Stomach (tissue), 9 donors: ENCODE results near the gene AFAP1. TPM values are rescaled to one million over a fixed set of nuclear protein-coding genes. Genes with fewer than 3 reads are reported as not detected.
A peak's percentile ranks its signal among the peaks of the same experiment; 100 is the strongest.

Experiments used
- DNase-seq, 2 donors: peaks; one replicate each; pipeline versions ENCODE4 v3.0.0 to v3.0.0-alpha.2; 2013 to 2019
- H3K27ac ChIP-seq, 5 donors: fragments of 200-600 bp in 4 of 5; sonication (generic) in 4 of 5; one replicate each; pipeline ENCODE4 v1.5.1; 2013 to 2019; ENCODE audit warnings: mild to moderate bottlenecking in 1 of 5, moderate library complexity in 1 of 5
- H3K27me3 ChIP-seq, 3 donors: fragments of 200-600 bp; sonication (generic); one replicate each; pipeline ENCODE4 v1.5.1; 2017 to 2019; ENCODE audit warnings: mixed run types in 1 of 3
- H3K36me3 ChIP-seq, 4 donors: fragments of 200-600 bp; sonication (generic); 1 replicate in 3 of 4; 2 replicates in 1 of 4; pipeline ENCODE4 v1.5.1; 2016 to 2019
- H3K4me1 ChIP-seq, 4 donors: fragments of 200-600 bp; sonication (generic); one replicate each; pipeline ENCODE4 v1.5.1; 2016 to 2019
- H3K4me3 ChIP-seq, 4 donors: fragments of 200-600 bp; sonication (generic) in 3 of 4; one replicate each; pipeline ENCODE4 v1.5.1; 2016 to 2019; ENCODE audit warnings: mild to moderate bottlenecking in 1 of 4
- H3K9me3 ChIP-seq, 4 donors: fragments of 200-600 bp; sonication (generic); one replicate each; pipeline ENCODE4 v1.5.1; 2016 to 2019
- CTCF ChIP-seq, 7 experiments: fragments of 450-650 bp in 4 of 7; fragments of 200-600 bp in 3 of 7; sonication (generic) in 3 of 7; IDR thresholded peaks; one replicate each; pipeline ENCODE4 v1.5.1; 2016 to 2019; ENCODE audit warnings: antibody characterized with exemption in 7 of 7, control low read depth in 2 of 7, mild to moderate bottlenecking in 1 of 7
- EP300 ChIP-seq: sonication (generic); formaldehyde crosslinking; IDR thresholded peaks from one replicate; pipeline ENCODE4 v1.6.1; 2017; ENCODE audit warnings: antibody characterized with exemption
- POLR2A ChIP-seq, 4 donors: fragments of 450-650 bp; IDR thresholded peaks; one replicate each; pipeline ENCODE4 v1.6.1; 2016; ENCODE audit warnings: antibody characterized with exemption in 4 of 4, control low read depth in 2 of 4, mild to moderate bottlenecking in 1 of 4, moderate library complexity in 1 of 4
- POLR2AphosphoS5 ChIP-seq, 3 donors: sonication (generic); formaldehyde crosslinking; IDR thresholded peaks; one replicate each; pipeline ENCODE4 v1.6.1; 2016; ENCODE audit warnings: antibody characterized with exemption in 3 of 3
- WGBS, 5 donors: extraction: QIAGEN DNeasy Blood & Tissue Kit in 3 of 5; methylation state at CpG; one replicate each; pipeline versions ENCODE4 v1.1.5 to v1.1.7; 2013 to 2018; 5-methylcytosine and 5-hydroxymethylcytosine counted together
- intact Hi-C: fragments of 100-400 bp; cut with DNase I; formaldehyde crosslinking; loops from one replicate; pipeline ENCODE4 v1.15.1; 2023; ENCODE audit warnings: low total_unique reads
- polyA plus RNA-seq, 3 donors: library from polyadenylated mRNA; stranded (reverse); fragments of 200-250 nt; gene quantifications; one replicate each; pipeline ENCODE4 v1.2.3, GENCODE V29; 2013
- total RNA-seq, 5 donors: library from RNA; depleted of rRNA; stranded (reverse); fragments of >200 nt; gene quantifications; one replicate each; pipeline versions ENCODE4 v1.1.0 to v1.2.3, GENCODE V29; 2014 to 2016
- donor health status: healthy with polysubstance abuse.
- donor health status: Bipolar disorder and iron deficiency.
- donor health status: healthy.

The AFAP1 gene
- total and polyA plus RNA-seq, 8 donors: 4.1 to 88.9 (median 12.8) TPM

GRCh38 chr4:7906171-7906701, 33.4 kb downstream of the AFAP1 start:
- H3K36me3 ChIP-seq: no peaks in the 10 kb centered on the region
- H3K27me3 ChIP-seq: no peaks in the 10 kb centered on the region
- H3K9me3 ChIP-seq: no peaks in the 10 kb centered on the region
- H3K4me1 ChIP-seq: peaks cover 41 to 97% (median 73%) of the 10 kb centered on the region in 4 donors
- peak overlapping the region in 1 of 4 donors; percentile 2 for H3K4me3 ChIP-seq
- 44 to 73% (median 66%) methylated on average over 10 of the region's 10 CpGs for WGBS, 5 donors
- TF ChIP-seq POLR2AphosphoS5 (IDR thresholded peaks at IDR 0.05) (no peak), POLR2A (IDR thresholded peaks at IDR 0.05) (no peak), CTCF (IDR thresholded peaks at IDR 0.05) (no peak), EP300 (no peak)
- peak overlapping the region in 4 of 5 donors; percentile 58 to 77 (median 69) for H3K27ac ChIP-seq
- DNase-seq: peak in 1 of 2 donors; percentile 57
- intact Hi-C loops: no loop called here

DNA sequence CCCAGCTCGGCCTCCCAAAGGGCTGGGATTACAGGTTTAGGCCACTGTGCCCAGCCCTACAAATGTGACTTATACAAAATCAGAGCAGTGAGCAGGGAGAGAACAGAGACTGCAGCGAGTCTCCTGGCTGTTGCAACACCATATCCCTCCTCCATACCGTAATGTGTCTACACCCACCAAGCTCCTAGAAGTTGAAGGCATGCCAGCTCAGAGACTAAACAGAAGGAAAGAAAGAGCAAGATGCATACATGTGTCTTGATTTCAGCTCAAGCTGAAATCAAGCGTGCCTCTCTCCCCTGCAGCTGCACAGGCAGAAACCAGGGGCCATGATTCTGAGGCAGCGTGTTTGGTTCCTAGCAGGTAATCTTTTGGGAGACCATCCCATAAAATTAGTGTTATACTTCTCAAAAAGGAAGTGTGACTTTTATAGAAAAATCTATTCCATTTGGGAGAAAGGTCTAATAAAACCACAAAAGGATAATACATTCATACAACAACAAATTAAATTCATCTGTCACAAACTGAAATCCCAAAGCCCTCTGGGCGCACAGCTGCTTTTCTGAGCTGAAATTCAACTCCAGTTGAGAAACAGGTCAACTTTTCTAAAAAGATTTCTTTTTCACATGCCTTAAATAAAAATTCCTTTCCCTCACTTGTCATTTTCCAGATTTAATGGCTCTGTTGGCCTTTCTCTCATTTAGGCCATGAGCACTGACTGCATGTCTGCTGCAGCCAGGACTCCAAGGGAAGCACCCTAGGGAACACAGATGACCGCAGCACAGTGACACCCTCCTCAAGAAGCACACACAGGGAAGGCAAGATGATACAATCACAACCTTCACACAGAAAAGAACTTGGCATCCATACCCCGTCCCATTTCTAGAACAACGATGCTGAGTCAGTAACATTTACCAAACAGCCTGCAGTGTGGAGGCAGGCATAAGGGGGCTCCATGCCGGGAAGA, 34.4 kb downstream of the AFAP1 start:
- H3K27me3 ChIP-seq: no peaks in the 10 kb centered on the region
- peak overlapping the region in 1 of 4 donors; percentile 2 for H3K4me3 ChIP-seq
- H3K4me1 ChIP-seq: peaks cover 31 to 97% (median 70%) of the 10 kb centered on the region in 4 donors
- intact Hi-C loops: no loop called here
- WGBS, 5 donors: 66 to 79% (median 67%) methylated on average over 10 of the region's 10 CpGs
- peak overlapping the region in 4 of 5 donors; percentile 58 to 77 (median 69) for H3K27ac ChIP-seq
- TF ChIP-seq EP300: no peak
- peak in 1 of 3 donors; percentile 17 for TF ChIP-seq POLR2AphosphoS5 (IDR thresholded peaks at IDR 0.05)
- H3K9me3 ChIP-seq: no peaks in the 10 kb centered on the region
- no peaks in the 10 kb centered on the region for H3K36me3 ChIP-seq
- DNase-seq: peak in 1 of 2 donors; percentile 80

- no peak overlapping the region for H3K4me3 ChIP-seq
- peak overlapping the region in 4 of 5 donors; percentile 58 to 77 (median 69) for H3K27ac ChIP-seq
- DNase-seq: peak in 1 of 2 donors; percentile 62
- no peaks in the 10 kb centered on the region for H3K27me3 ChIP-seq
- H3K36me3 ChIP-seq: no peaks in the 10 kb centered on the region
- no peaks in the 10 kb centered on the region for H3K9me3 ChIP-seq
- 61 to 77% (median 71%) methylated on average over 14 of the region's 14 CpGs for WGBS, 5 donors
- TF ChIP-seq POLR2AphosphoS5 (IDR thresholded peaks at IDR 0.05): no peak
- no peak for TF ChIP-seq POLR2A (IDR thresholded peaks at IDR 0.05)
- no peak for TF ChIP-seq CTCF (IDR thresholded peaks at IDR 0.05)
- TF ChIP-seq EP300: no peak
- peaks cover 19 to 96% (median 61%) of the 10 kb centered on the region in 4 donors for H3K4me1 ChIP-seq
- intact Hi-C loops: no loop called here
Measured at GRCh38 chr4:7903791-7904516, 35.7 kb downstream of the AFAP1 start.

- peaks cover 20 to 93% (median 56%) of the 10 kb centered on the region in 4 donors for H3K4me1 ChIP-seq
- intact Hi-C loops: no loop called here
- peak overlapping the region in 1 of 5 donors; percentile 73 for H3K27ac ChIP-seq
Measured at GRCh38 chr4:7902826-7903225, 36.8 kb downstream of the AFAP1 start.

More at GRCh38 chr4:7902826-7903225, 36.8 kb downstream of the AFAP1 start:
- H3K36me3 ChIP-seq: no peaks in the 10 kb centered on the region
- no peaks in the 10 kb centered on the region for H3K27me3 ChIP-seq
- 74 to 88% (median 82%) methylated on average over 2 of the region's 2 CpGs for WGBS, 5 donors
- H3K9me3 ChIP-seq: no peaks in the 10 kb centered on the region
- TF ChIP-seq POLR2A (IDR thresholded peaks at IDR 0.05): no peak
- no peak for TF ChIP-seq EP300
- no peak for TF ChIP-seq CTCF (IDR thresholded peaks at IDR 0.05)
- TF ChIP-seq POLR2AphosphoS5 (IDR thresholded peaks at IDR 0.05): no peak
- DNase-seq: no peak
- H3K4me3 ChIP-seq: no peak overlapping the region
